HepG2 (cell line): Measurements from ENCODE around the gene ANKRD6. TPM values are rescaled to one million over a fixed set of nuclear protein-coding genes. Genes with fewer than 3 reads are reported as not detected.

Experiments used
- ATAC-seq: fragments of 200-7000 bp; cut with Tn5 transposase; 3 replicates; pipeline ENCODE4 v1.9.1; 2020; ENCODE audit warnings: mild to moderate bottlenecking, moderate library complexity
- BruUV-seq: library from RNA; stranded (reverse); fragments of 400-500 nt; replicated peaks from 2 replicates; lab custom pipeline; 2021; lab: Mats Ljungman, UMichigan
- CTCF ChIA-PET: fragments of 300-600 bp; formaldehyde crosslinking; extraction: SDS; loops from one replicate; lab custom pipeline; 2021; ENCODE audit warnings: low total read pairs, inconsistent platforms, low intra/inter-chr PET ratio; lab: Yijun Ruan, JAX
- POLR2A ChIA-PET: fragments of 350-600 bp; sonication (Branson Sonifier 250); formaldehyde crosslinking; loops from one replicate; lab custom pipeline; 2020; ENCODE audit warnings: antibody characterized with exemption, inconsistent platforms; lab: Yijun Ruan, JAX
- DNase-seq: peaks from one replicate; pipeline ENCODE4 v3.0.0-alpha.2; 2015; ENCODE audit warnings: low spot score
- FAIRE-seq: peaks from 3 replicates; lab custom pipeline; 2011; peaks lifted over from hg19 to GRCh38; lab: Jason Lieb, UNC
- H2AFZ ChIP-seq: one replicate; pipeline ENCODE4 v1.6.1; 2011; ENCODE audit warnings: low read length, inconsistent platforms
- H3K27ac ChIP-seq: fragments of 300-600 bp; 3 replicates; pipeline ENCODE4 v1.8.0; 2011; ENCODE audit warnings: mixed run types, mild to moderate bottlenecking, mixed read lengths, low read length, inconsistent platforms; ENCODE audit not compliant: insufficient read depth; ENCODE audit errors: extremely low read length
- H3K27me3 ChIP-seq, 2 experiments: fragments of 200-600 bp in 1 of 2; 2 replicates in 1 of 2; 3 replicates in 1 of 2; pipeline versions ENCODE4 v1.6.0 to v1.8.0; 2011; ENCODE audit warnings: low read length in 2 of 2, mild to moderate bottlenecking in 2 of 2, moderate library complexity in 2 of 2, inconsistent platforms in 1 of 2; ENCODE audit not compliant: insufficient read depth in 2 of 2, control insufficient read depth in 1 of 2
- H3K36me3 ChIP-seq, 2 experiments: fragments of 200-600 bp in 1 of 2; replicated peaks in 1 of 2; 2 replicates in 1 of 2; 3 replicates in 1 of 2; pipeline versions ENCODE4 v1.5.1 to v1.8.0; 2011; ENCODE audit warnings: low read length in 2 of 2, inconsistent platforms in 1 of 2; ENCODE audit not compliant: insufficient read depth in 2 of 2, control insufficient read depth in 1 of 2
- H3K4me1 ChIP-seq: 2 replicates; pipeline ENCODE4 v1.5.1; 2012; ENCODE audit warnings: low read length, inconsistent platforms; ENCODE audit not compliant: insufficient read depth
- H3K4me2 ChIP-seq: 2 replicates; pipeline ENCODE4 v1.6.0; 2011; ENCODE audit warnings: low read depth, low read length, inconsistent platforms
- H3K4me3 ChIP-seq, 3 experiments: fragments of 200-600 bp in 1 of 3; sonication (generic), shearing (Covaris generic) in 1 of 3; replicated peaks in 1 of 3; 2 replicates each; pipeline ENCODE4 v1.5.1; 2011 to 2016; ENCODE audit warnings: low read length in 3 of 3, inconsistent platforms in 2 of 3, low read depth in 2 of 3, mild to moderate bottlenecking in 2 of 3, control low read depth in 1 of 3, mixed read lengths in 1 of 3; ENCODE audit not compliant: insufficient read depth in 1 of 3
- H3K79me2 ChIP-seq: one replicate; pipeline ENCODE4 v1.6.1; 2011; ENCODE audit warnings: low read length, inconsistent platforms; ENCODE audit not compliant: insufficient read depth
- H3K9ac ChIP-seq: 2 replicates; pipeline ENCODE4 v1.6.0; 2011; ENCODE audit warnings: mild to moderate bottlenecking, low read depth, low read length, inconsistent platforms; ENCODE audit not compliant: insufficient read depth
- H3K9me3 ChIP-seq: 2 replicates; pipeline ENCODE4 v1.5.1; 2012; ENCODE audit warnings: mild to moderate bottlenecking, low read length
- H4K20me1 ChIP-seq: 2 replicates; pipeline ENCODE4 v1.6.0; 2011; ENCODE audit warnings: inconsistent platforms, mild to moderate bottlenecking, low read length, moderate library complexity; ENCODE audit not compliant: insufficient read depth
- ATF7 ChIP-seq, 2 experiments: fragments of 450-650 bp in 1 of 2; sonication (generic) in 1 of 2; formaldehyde crosslinking in 1 of 2; IDR thresholded peaks; 2 replicates each; pipeline versions ENCODE4 v1.4.0 to v1.6.1; 2016 to 2020; ENCODE audit warnings: antibody characterized with exemption in 1 of 2, mild to moderate bottlenecking in 1 of 2, missing genetic modification reagents in 1 of 2
- BATF2 ChIP-seq: sonication (generic); formaldehyde crosslinking; IDR thresholded peaks from 2 replicates; pipeline ENCODE4 v1.8.0; 2022; ENCODE audit warnings: mild to moderate bottlenecking, missing genetic modification reagents, moderate library complexity
- CREB3 ChIP-seq: sonication (generic); formaldehyde crosslinking; IDR thresholded peaks from 2 replicates; pipeline ENCODE4 v1.5.0; 2020; ENCODE audit warnings: missing genetic modification reagents
- HMGXB3 ChIP-seq: sonication (generic); formaldehyde crosslinking; IDR thresholded peaks from 2 replicates; pipeline ENCODE4 v1.4.0; 2020; ENCODE audit warnings: missing genetic modification reagents, borderline replicate concordance
- KDM6A ChIP-seq: IDR thresholded peaks from 2 replicates; pipeline ENCODE4 v1.6.1; 2016; ENCODE audit warnings: low read depth
- SATB2 ChIP-seq: sonication (generic); formaldehyde crosslinking; IDR thresholded peaks from 2 replicates; pipeline ENCODE4 v1.5.0; 2020; ENCODE audit warnings: missing genetic modification reagents
- THYN1 ChIP-seq: sonication (generic); formaldehyde crosslinking; IDR thresholded peaks from 2 replicates; pipeline ENCODE4 v1.8.1; 2023; ENCODE audit warnings: low read depth, mild to moderate bottlenecking, moderate library complexity, missing genetic modification reagents, borderline replicate concordance
- ZBTB37 ChIP-seq: sonication (generic); formaldehyde crosslinking; IDR thresholded peaks from 2 replicates; pipeline ENCODE4 v1.4.0; 2020; ENCODE audit warnings: mild to moderate bottlenecking, missing genetic modification reagents
- ZFYVE20 ChIP-seq: sonication (generic); formaldehyde crosslinking; IDR thresholded peaks from 2 replicates; pipeline ENCODE4 v1.8.0; 2023; ENCODE audit warnings: low read depth, mild to moderate bottlenecking, moderate library complexity, missing genetic modification reagents, borderline replicate concordance
- ZNF30 ChIP-seq: sonication (generic); formaldehyde crosslinking; IDR thresholded peaks from 2 replicates; pipeline ENCODE4 v1.5.0; 2020; ENCODE audit warnings: mild to moderate bottlenecking, missing genetic modification reagents
- ZSCAN25 ChIP-seq: sonication (generic); formaldehyde crosslinking; IDR thresholded peaks from 2 replicates; pipeline ENCODE4 v1.8.0; 2022; ENCODE audit warnings: mild to moderate bottlenecking, missing genetic modification reagents
- WGBS: methylation state at CpG from one replicate; pipeline ENCODE4 v1.1.6; 2017; ENCODE audit warnings: low lambda C conversion rate; 5-methylcytosine and 5-hydroxymethylcytosine counted together
- in situ Hi-C: cut with HindIII; loops from 2 replicates; pipeline ENCODE4 v1.10.0; 2017; ENCODE audit warnings: low pct_unique_long_range_greater_than_20kb; ENCODE audit not compliant: extremely low pct_ligation_motif_present
- intact Hi-C: fragments of 100-400 bp; cut with micrococcal nuclease; formaldehyde crosslinking; loops from one replicate; pipeline ENCODE4 v1.10.0; 2022; ENCODE audit not compliant: unreplicated experiment
- polyA plus RNA-seq, 8 experiments: library from polyadenylated mRNA; depleted of rRNA in 3 of 8; stranded (reverse) in 7 of 8; unstranded in 1 of 8; fragments of >200 nt; fragmentation: Illumina TruSeq in 4 of 8; extraction: Trizol in 4 of 8; gene quantifications; 2 replicates each; pipeline versions ENCODE4 v1.2.1 to v1.2.3, GENCODE V29; 2011 to 2016; ENCODE audit warnings: low read depth in 4 of 8, missing spikeins in 1 of 8, mixed read lengths in 1 of 8; ENCODE audit not compliant: insufficient read depth in 1 of 8
- total RNA-seq, 5 experiments: library from RNA; depleted of rRNA; stranded (reverse); fragments of >200 nt; fragmentation: Illumina TruSeq; extraction: Trizol; gene quantifications; 2 replicates each; pipeline ENCODE4 v1.2.3, GENCODE V29; 2016; ENCODE audit warnings: low read depth in 1 of 5

The ANKRD6 gene
- total and polyA plus RNA-seq, 2 of the 13 experiments (the other 11 are each of a cell fraction or from before 2014, with no cell fraction given) = 0.18 to 0.36 TPM

- TF ChIP-seq HMGXB3 (CRISPR knock-in tag) = no peak
- no peak for TF ChIP-seq SATB2 (CRISPR knock-in tag)
- no peak for TF ChIP-seq BATF2 (CRISPR knock-in tag)
- TF ChIP-seq ZSCAN25 (CRISPR knock-in tag) = no peak
- no peak for TF ChIP-seq ZNF30 (CRISPR knock-in tag)
Measured at GRCh38 chr6:89438248-89438647, 5.3 kb downstream of the ANKRD6 start (continued).

- H3K9ac ChIP-seq = no peak overlapping the region
- no peaks in the 10 kb centered on the region for H3K36me3 ChIP-seq
- no peaks in the 10 kb centered on the region for H3K9me3 ChIP-seq
- H2AFZ ChIP-seq = no peak overlapping the region
- intact Hi-C loops (no loop called here), in situ Hi-C loops (no loop called here)
- FAIRE-seq = no peak
- peaks cover under 1% of the 10 kb centered on the region; the same call in 1 of the 2 replicates for H3K4me1 ChIP-seq
- H3K27ac ChIP-seq = no peak overlapping the region
- no peak for DNase-seq
- POLR2A ChIA-PET = no interaction called here
- CTCF ChIA-PET = no interaction called here
- BruUV-seq = no TSS peak
- no peak overlapping the region for H3K4me2 ChIP-seq
- ATAC-seq = no peak
- H3K4me3 ChIP-seq = no peak overlapping the region
- H4K20me1 ChIP-seq = no peaks in the 10 kb centered on the region
- H3K27me3 ChIP-seq = peaks cover 0 to 4% of the 10 kb centered on the region in 2 experiments; a peak in 2 of 5 replicates
- H3K79me2 ChIP-seq = no peaks in the 10 kb centered on the region
- WGBS = 63% methylated on average over 2 of the region's 2 CpGs
- TF ChIP-seq ZBTB37 (CRISPR knock-in tag) (no peak), KDM6A (no peak), ZFYVE20 (CRISPR knock-in tag) (no peak), CREB3 (CRISPR knock-in tag) (no peak), THYN1 (CRISPR knock-in tag) (no peak), ATF7 (IDR thresholded peaks at IDR 0.05) (no peak), ATF7 (CRISPR knock-in tag; IDR thresholded peaks at IDR 0.05) (no peak)
Measured at GRCh38 chr6:89439014-89439413, 6.1 kb downstream of the ANKRD6 start.
